HG03354 (cell line): ENCODE measurements around the gene TOGARAM1.

ENCODE experiments used
- ATAC-seq: cut with Tn5 transposase; IDR thresholded peaks from one replicate; pipeline ENCODE4 v1.9.1; 2021; ENCODE audit warnings: mild to moderate bottlenecking; ENCODE audit not compliant: unreplicated experiment, poor library complexity, severe bottlenecking

Gene TOGARAM1

GRCh38 chr14:44961554-44962333 is at the start of gene TOGARAM1, which contains the start of gene KLHL28:
TOGARAM1 (plus strand) TSS chr14:44962190; CDS start chr14:44962422, 232 bp downstream.
KLHL28 (minus strand) TSS chr14:44961947; CDS start chr14:44945928, 16,019 bp downstream.
- ATAC-seq = peak; percentile 92

GRCh38 chr14:44914849-44915248 is 47.1 kb upstream of the TOGARAM1 start:
- ATAC-seq = no peak

- no peak for ATAC-seq
Observed at GRCh38 chr14:44928793-44929192, 33.2 kb upstream of the TOGARAM1 start.

GRCh38 chr14:44935155-44935554 is 26.8 kb upstream of the TOGARAM1 start:
- ATAC-seq = no peak

GRCh38 chr14:44937547-44937946 is 24.4 kb upstream of the TOGARAM1 start:
- ATAC-seq = no peak

- no peak for ATAC-seq
Observed at GRCh38 chr14:44940211-44940610, 21.8 kb upstream of the TOGARAM1 start.

- ATAC-seq = no peak
Observed at GRCh38 chr14:44940944-44941343, 21.0 kb upstream of the TOGARAM1 start.

GRCh38 chr14:44941591-44941990 is 20.4 kb upstream of the TOGARAM1 start:
- no peak for ATAC-seq

GRCh38 chr14:44942436-44942835 is 19.6 kb upstream of the TOGARAM1 start:
- ATAC-seq = no peak

- no peak for ATAC-seq
Observed at GRCh38 chr14:44944107-44944506, 17.9 kb upstream of the TOGARAM1 start.

- no peak for ATAC-seq
Observed at GRCh38 chr14:44945264-44945663, 16.7 kb upstream of the TOGARAM1 start.

- ATAC-seq = no peak
Observed at GRCh38 chr14:44951051-44951450, 10.9 kb upstream of the TOGARAM1 start.

- no peak for ATAC-seq
Observed at GRCh38 chr14:44952391-44953110, 9.4 kb upstream of the TOGARAM1 start.

- ATAC-seq = no peak
Observed at GRCh38 chr14:44954750-44955149, 7.2 kb upstream of the TOGARAM1 start.

GRCh38 chr14:44955528-44955927 is 6.5 kb upstream of the TOGARAM1 start:
- no peak for ATAC-seq

GRCh38 chr14:44956866-44957265 is 5.1 kb upstream of the TOGARAM1 start:
- ATAC-seq = no peak

- ATAC-seq = no peak
Observed at GRCh38 chr14:44959538-44959937, 2.5 kb upstream of the TOGARAM1 start.

GRCh38 chr14:44960146-44960545 is 1.8 kb upstream of the TOGARAM1 start:
- ATAC-seq = no peak

GRCh38 chr14:44960646-44961045 is 1.3 kb upstream of the TOGARAM1 start:
- no peak for ATAC-seq

- peak; percentile 19 for ATAC-seq
Observed at GRCh38 chr14:44961151-44961553, 838 bp upstream of the TOGARAM1 start.
